Measurements from ENCODE around the gene OSER1. TPM values are rescaled to one million over a fixed set of nuclear protein-coding genes. Genes with fewer than 3 reads are reported as not detected.
"Not testable (repeated sequence)": the region's sequence is repeated elsewhere in the genome, so short reads cannot be mapped to it uniquely, and the experiment has no call there.

The OSER1 gene
- total RNA-seq, 6 experiments from 2014 or later, result 13.0 to 20.4 (median 17.3) TPM

- H3K27ac ChIP-seq, result no peak overlapping the region
- no peaks in the 10 kb centered on the region for H3K4me1 ChIP-seq
- no peaks in the 10 kb centered on the region for H3K9me3 ChIP-seq
- 100% methylated on average over 2 of the region's 2 CpGs for WGBS (ENCODE audit: insufficient coverage, low coverage, low lambda C conversion rate, missing lambda C conversion rate)
- intact Hi-C loops (cut with DNase I), result no loop called here
- ATAC-seq (no peak), DNase-seq (no peak)
- no peak overlapping the region for H3K4me3 ChIP-seq
- H3K36me3 ChIP-seq, result no peaks in the 10 kb centered on the region
- TF ChIP-seq POLR2A (IDR thresholded peaks at IDR 0.05) (no peak), CTCF (IDR thresholded peaks at IDR 0.05) (no peak)
- no peaks in the 10 kb centered on the region for H3K27me3 ChIP-seq
Measured at GRCh38 chr20:44235702-44236101, 25.1 kb upstream of the OSER1 start.

- ATAC-seq, result no peak
- Histone ChIP-seq H3K4me3 (no peak overlapping the region), H3K27me3 (no peaks in the 10 kb centered on the region), H3K27ac (no peak overlapping the region), H3K9me3 (no peaks in the 10 kb centered on the region), H3K4me1 (no peaks in the 10 kb centered on the region), H3K36me3 (no peaks in the 10 kb centered on the region)
- intact Hi-C loops (cut with DNase I), result no loop called here
- no peak for TF ChIP-seq POLR2A (IDR thresholded peaks at IDR 0.05)
- TF ChIP-seq CTCF (IDR thresholded peaks at IDR 0.05), result no peak
- 94% methylated on average over 11 of the region's 14 CpGs for WGBS (ENCODE audit: insufficient coverage, low coverage, low lambda C conversion rate, missing lambda C conversion rate)
- DNase-seq, result no peak
Measured at GRCh38 chr20:44234566-44235317, 24.2 kb upstream of the OSER1 start.

- TF ChIP-seq CTCF (IDR thresholded peaks at IDR 0.05) (no peak), POLR2A (IDR thresholded peaks at IDR 0.05) (no peak)
- WGBS (ENCODE audit: insufficient coverage, low coverage, low lambda C conversion rate, missing lambda C conversion rate), result 90% methylated on average over 3 of the region's 6 CpGs
Measured at GRCh38 chr20:44233436-44234016, 23.0 kb upstream of the OSER1 start.

GRCh38 chr20:44232469-44232856 lies 21.9 kb upstream of the OSER1 start:
- H3K27me3 ChIP-seq; H3K9me3 ChIP-seq; ATAC-seq; H3K36me3 ChIP-seq; H3K4me3 ChIP-seq; H3K27ac ChIP-seq; H3K4me1 ChIP-seq; DNase-seq; intact Hi-C loops (cut with DNase I): not testable (repeated sequence)
- WGBS (ENCODE audit: insufficient coverage, low coverage, low lambda C conversion rate, missing lambda C conversion rate), result 95% methylated on average over 4 of the region's 4 CpGs

More at GRCh38 chr20:44233436-44234016, 23.0 kb upstream of the OSER1 start:
- intact Hi-C loops (cut with DNase I), result no loop called here
- Histone ChIP-seq H3K27ac (no peak overlapping the region), H3K4me3 (no peak overlapping the region), H3K27me3 (no peaks in the 10 kb centered on the region), H3K9me3 (no peaks in the 10 kb centered on the region), H3K4me1 (no peaks in the 10 kb centered on the region), H3K36me3 (no peaks in the 10 kb centered on the region)
- ATAC-seq (no peak), DNase-seq (no peak)

GRCh38 chr20:44231713-44232468 lies 21.3 kb upstream of the OSER1 start:
- no peak for ATAC-seq
- Histone ChIP-seq H3K4me1 (no peaks in the 10 kb centered on the region), H3K4me3 (no peak overlapping the region), H3K27ac (no peak overlapping the region), H3K9me3 (no peaks in the 10 kb centered on the region), H3K27me3 (no peaks in the 10 kb centered on the region), H3K36me3 (no peaks in the 10 kb centered on the region)
- DNase-seq, result no peak
- TF ChIP-seq POLR2A (IDR thresholded peaks at IDR 0.05) (no peak), CTCF (IDR thresholded peaks at IDR 0.05) (no peak)
- 91% methylated on average over 9 of the region's 10 CpGs for WGBS (ENCODE audit: insufficient coverage, low coverage, low lambda C conversion rate, missing lambda C conversion rate)
- intact Hi-C loops (cut with DNase I), result no loop called here

Measured in right lobe of liver (tissue), 6 donors.